Measurements from ENCODE around the gene GRK2.

GRCh38 chr11:67301951-67302516 is 35.8 kb downstream of the GRK2 start:
- TF ChIP-seq, protein P1, sequence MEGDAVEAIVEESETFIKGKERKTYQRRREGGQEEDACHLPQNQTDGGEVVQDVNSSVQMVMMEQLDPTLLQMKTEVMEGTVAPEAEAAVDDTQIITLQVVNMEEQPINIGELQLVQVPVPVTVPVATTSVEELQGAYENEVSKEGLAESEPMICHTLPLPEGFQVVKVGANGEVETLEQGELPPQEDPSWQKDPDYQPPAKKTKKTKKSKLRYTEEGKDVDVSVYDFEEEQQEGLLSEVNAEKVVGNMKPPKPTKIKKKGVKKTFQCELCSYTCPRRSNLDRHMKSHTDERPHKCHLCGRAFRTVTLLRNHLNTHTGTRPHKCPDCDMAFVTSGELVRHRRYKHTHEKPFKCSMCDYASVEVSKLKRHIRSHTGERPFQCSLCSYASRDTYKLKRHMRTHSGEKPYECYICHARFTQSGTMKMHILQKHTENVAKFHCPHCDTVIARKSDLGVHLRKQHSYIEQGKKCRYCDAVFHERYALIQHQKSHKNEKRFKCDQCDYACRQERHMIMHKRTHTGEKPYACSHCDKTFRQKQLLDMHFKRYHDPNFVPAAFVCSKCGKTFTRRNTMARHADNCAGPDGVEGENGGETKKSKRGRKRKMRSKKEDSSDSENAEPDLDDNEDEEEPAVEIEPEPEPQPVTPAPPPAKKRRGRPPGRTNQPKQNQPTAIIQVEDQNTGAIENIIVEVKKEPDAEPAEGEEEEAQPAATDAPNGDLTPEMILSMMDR (conservative IDR thresholded peaks at IDR 0.05 in 1 of 2, IDR thresholded peaks at IDR 0.05 in 1 of 2; ENCODE audit: extremely low read depth in 1 of 2, insufficient read depth in 1 of 2, low read depth in 1 of 2, low read length in 2 of 2) = no peak
- no peak for TF ChIP-seq EZH2 (IDR thresholded peaks at IDR 0.05; ENCODE audit: borderline replicate concordance, low read length)

Measured in mammary epithelial cell (primary cell).